ENCODE results near the gene RNF11.

RNF11 gene, protein sequence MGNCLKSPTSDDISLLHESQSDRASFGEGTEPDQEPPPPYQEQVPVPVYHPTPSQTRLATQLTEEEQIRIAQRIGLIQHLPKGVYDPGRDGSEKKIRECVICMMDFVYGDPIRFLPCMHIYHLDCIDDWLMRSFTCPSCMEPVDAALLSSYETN

DNA sequence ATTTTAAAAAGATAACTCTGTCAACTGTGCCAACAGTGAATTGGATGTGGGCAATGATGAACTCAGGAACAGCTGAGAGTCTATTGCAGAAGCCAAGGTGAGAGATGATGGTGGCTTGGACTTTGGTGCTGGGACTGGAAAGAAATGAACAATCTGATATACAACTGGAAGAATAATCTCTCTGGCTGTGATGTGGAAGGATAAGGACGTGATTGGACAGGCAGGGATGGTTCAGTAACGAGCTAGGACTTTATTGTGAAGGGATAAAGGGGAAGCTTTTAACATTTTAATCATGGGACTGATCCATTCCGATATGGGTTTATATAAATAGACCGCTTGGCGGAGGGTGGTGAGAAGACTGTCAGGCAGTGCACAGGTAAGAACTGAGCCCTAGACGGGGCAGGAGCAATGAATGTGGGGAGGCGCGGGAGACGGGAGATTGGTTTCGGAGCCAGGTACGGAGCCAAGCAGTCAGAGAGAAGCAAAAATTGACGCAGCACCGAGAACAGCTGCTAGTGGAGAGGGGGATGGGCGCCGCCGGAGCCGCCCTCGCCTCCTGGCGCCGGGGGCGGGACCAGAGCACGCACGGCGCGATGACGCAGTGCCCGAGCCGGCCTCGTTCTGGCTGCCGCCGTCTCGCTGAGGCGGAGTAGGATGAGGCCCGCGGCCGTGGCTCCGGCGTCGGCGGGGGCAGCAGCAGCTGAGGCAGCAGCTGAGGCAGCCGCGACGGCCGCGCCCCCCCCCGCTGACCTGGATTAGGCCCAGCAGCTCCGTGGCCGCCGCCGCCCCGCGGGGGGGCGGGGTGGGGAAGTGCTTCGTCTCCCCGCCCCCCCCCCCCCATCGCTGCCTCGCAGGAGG is at the start of gene RNF11:
TSS of gene RNF11 (plus strand) at position 601 of the 858 bp plus-strand sequence. CDS start 484 bp downstream, outside the sequence.
- DNase-seq: peak; percentile 92
- ATAC-seq (ENCODE audit: insufficient read depth, low read depth): peak; percentile 93
- H3K9ac ChIP-seq (ENCODE audit: low read depth, low read length): peak within 1 kb of the TSS; percentile 90
- H3K36me3 ChIP-seq (ENCODE audit: insufficient read depth, low read length): no peaks in the 10 kb centered on the region
- peaks cover 20% of the 10 kb centered on the region for H4K20me1 ChIP-seq (ENCODE audit: insufficient read depth, low read length)
- peaks cover 52% of the 10 kb centered on the region for H3K4me1 ChIP-seq (ENCODE audit: insufficient read depth, low read length)
- H3K4me3 ChIP-seq (ENCODE audit: low read depth in 1 of 2, low read length in 2 of 2): peak within 1 kb of the TSS; percentile 47 to 76
- TF ChIP-seq, protein P1, sequence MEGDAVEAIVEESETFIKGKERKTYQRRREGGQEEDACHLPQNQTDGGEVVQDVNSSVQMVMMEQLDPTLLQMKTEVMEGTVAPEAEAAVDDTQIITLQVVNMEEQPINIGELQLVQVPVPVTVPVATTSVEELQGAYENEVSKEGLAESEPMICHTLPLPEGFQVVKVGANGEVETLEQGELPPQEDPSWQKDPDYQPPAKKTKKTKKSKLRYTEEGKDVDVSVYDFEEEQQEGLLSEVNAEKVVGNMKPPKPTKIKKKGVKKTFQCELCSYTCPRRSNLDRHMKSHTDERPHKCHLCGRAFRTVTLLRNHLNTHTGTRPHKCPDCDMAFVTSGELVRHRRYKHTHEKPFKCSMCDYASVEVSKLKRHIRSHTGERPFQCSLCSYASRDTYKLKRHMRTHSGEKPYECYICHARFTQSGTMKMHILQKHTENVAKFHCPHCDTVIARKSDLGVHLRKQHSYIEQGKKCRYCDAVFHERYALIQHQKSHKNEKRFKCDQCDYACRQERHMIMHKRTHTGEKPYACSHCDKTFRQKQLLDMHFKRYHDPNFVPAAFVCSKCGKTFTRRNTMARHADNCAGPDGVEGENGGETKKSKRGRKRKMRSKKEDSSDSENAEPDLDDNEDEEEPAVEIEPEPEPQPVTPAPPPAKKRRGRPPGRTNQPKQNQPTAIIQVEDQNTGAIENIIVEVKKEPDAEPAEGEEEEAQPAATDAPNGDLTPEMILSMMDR (IDR thresholded peaks at IDR 0.05; ENCODE audit: borderline replicate concordance, extremely low read depth, low read length, poor library complexity, severe bottlenecking): peak; percentile 4
- no peak for TF ChIP-seq EZH2 (IDR thresholded peaks at IDR 0.05; ENCODE audit: borderline replicate concordance, low read depth, low read length, severe bottlenecking)
- H3K27ac ChIP-seq (ENCODE audit: low read length): peak within 1 kb of the TSS; percentile 84
- peaks cover 50% of the 10 kb centered on the region for H3K79me2 ChIP-seq (ENCODE audit: insufficient read depth, low read length)
- H3K27me3 ChIP-seq (ENCODE audit: insufficient read depth, low read length, poor library complexity): no peaks in the 10 kb centered on the region
- H3K9me3 ChIP-seq (ENCODE audit: insufficient read depth, low read length, severe bottlenecking): no peaks in the 10 kb centered on the region
- peak within 1 kb of the TSS; percentile 87 for H2AFZ ChIP-seq (ENCODE audit: low read depth, low read length)
- peak within 1 kb of the TSS; percentile 64 for H3K4me2 ChIP-seq (ENCODE audit: insufficient read depth, low read length)

DNA sequence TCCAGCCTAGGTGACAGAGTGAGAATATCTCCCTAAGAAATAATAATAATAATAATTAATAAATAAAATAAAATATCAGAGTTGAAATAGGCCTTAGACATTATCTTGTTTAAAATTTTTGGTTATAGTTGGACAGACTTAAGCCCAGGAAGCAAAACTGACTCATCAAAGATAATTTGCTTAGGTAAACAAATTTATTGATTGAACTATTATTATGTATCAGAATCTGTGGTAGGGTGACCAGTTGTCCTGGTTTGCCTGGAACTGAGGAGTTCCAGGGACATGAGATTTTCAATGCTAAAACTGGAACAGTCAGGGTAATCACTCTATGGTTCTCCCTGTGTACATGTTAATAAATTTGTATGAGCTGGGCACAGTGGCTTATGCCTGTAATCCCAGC is 47.8 kb upstream of the RNF11 start:
- no peak for DNase-seq
- TF ChIP-seq EZH2 (IDR thresholded peaks at IDR 0.05; ENCODE audit: borderline replicate concordance, low read depth, low read length, severe bottlenecking): no peak
- TF ChIP-seq, protein P1 (IDR thresholded peaks at IDR 0.05; ENCODE audit: borderline replicate concordance, extremely low read depth, low read length, poor library complexity, severe bottlenecking): no peak

DNA sequence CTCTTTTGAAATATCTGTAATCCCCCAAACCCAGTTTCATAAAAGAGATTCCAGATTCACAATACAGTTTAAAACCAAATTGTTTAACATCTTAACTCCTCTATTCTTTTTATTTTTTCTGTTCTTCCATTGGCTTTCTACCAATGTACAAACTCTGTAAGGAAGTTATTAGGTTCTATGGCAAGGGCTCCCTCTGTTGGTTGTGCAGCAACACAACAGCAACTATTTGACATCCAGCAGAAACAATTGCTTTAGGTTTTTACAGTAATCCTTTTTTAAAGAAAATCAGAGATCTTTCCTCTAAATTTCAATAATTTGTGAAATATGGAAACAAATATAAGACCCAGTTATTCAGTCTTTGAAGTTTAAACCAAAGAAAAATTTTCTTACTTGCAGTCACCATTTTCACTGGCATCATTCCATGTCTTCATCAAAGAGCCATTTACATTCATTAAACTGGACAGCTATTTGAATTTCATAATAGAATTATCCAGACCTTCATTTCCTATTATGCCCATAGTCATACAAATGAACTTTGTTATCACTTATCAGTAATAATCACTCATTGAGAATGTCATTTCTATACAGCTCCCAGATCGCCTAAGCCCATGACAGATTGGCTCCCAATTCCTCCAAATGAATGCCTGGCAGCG is 46.5 kb upstream of the RNF11 start:
- Histone ChIP-seq H3K9ac (ENCODE audit: low read depth, low read length) (no peak overlapping the region), H3K79me2 (ENCODE audit: insufficient read depth, low read length) (no peaks in the 10 kb centered on the region), H3K4me3 (ENCODE audit: low read depth in 1 of 2, low read length in 2 of 2) (no peak overlapping the region), H3K27ac (ENCODE audit: low read length) (no peak overlapping the region), H4K20me1 (ENCODE audit: insufficient read depth, low read length) (no peaks in the 10 kb centered on the region), H3K27me3 (ENCODE audit: insufficient read depth, low read length, poor library complexity) (no peaks in the 10 kb centered on the region), H3K36me3 (ENCODE audit: insufficient read depth, low read length) (no peaks in the 10 kb centered on the region), H3K4me2 (ENCODE audit: insufficient read depth, low read length) (no peak overlapping the region), H3K4me1 (ENCODE audit: insufficient read depth, low read length) (no peaks in the 10 kb centered on the region), H3K9me3 (ENCODE audit: insufficient read depth, low read length, severe bottlenecking) (no peaks in the 10 kb centered on the region), H2AFZ (ENCODE audit: low read depth, low read length) (no peak overlapping the region)
- peak; percentile 56 for DNase-seq
- peak; percentile 76 for ATAC-seq (ENCODE audit: insufficient read depth, low read depth)
- TF ChIP-seq EZH2 (IDR thresholded peaks at IDR 0.05; ENCODE audit: borderline replicate concordance, low read depth, low read length, severe bottlenecking): no peak
- TF ChIP-seq, protein P1 (IDR thresholded peaks at IDR 0.05; ENCODE audit: borderline replicate concordance, extremely low read depth, low read length, poor library complexity, severe bottlenecking): peak; percentile 95

More for the DNA sequence above, 47.8 kb upstream of the RNF11 start:
- Histone ChIP-seq H3K9ac (ENCODE audit: low read depth, low read length) (no peak overlapping the region), H3K4me2 (ENCODE audit: insufficient read depth, low read length) (no peak overlapping the region), H3K79me2 (ENCODE audit: insufficient read depth, low read length) (no peaks in the 10 kb centered on the region), H3K36me3 (ENCODE audit: insufficient read depth, low read length) (no peaks in the 10 kb centered on the region), H2AFZ (ENCODE audit: low read depth, low read length) (no peak overlapping the region), H4K20me1 (ENCODE audit: insufficient read depth, low read length) (no peaks in the 10 kb centered on the region), H3K27me3 (ENCODE audit: insufficient read depth, low read length, poor library complexity) (no peaks in the 10 kb centered on the region), H3K4me1 (ENCODE audit: insufficient read depth, low read length) (no peaks in the 10 kb centered on the region), H3K4me3 (ENCODE audit: low read depth in 1 of 2, low read length in 2 of 2) (no peak overlapping the region), H3K9me3 (ENCODE audit: insufficient read depth, low read length, severe bottlenecking) (no peaks in the 10 kb centered on the region), H3K27ac (ENCODE audit: low read length) (no peak overlapping the region)
- no peak for ATAC-seq (ENCODE audit: insufficient read depth, low read depth)

Data from DND-41 (cell line).